Pancreas (tissue), 10 donors: ENCODE measurements around the gene GLI2. TPM values are rescaled to one million over a fixed set of nuclear protein-coding genes. Genes with fewer than 3 reads are reported as not detected.

Source experiments
- ATAC-seq, 4 donors: fragments of 200-7000 bp; cut with Tn5 transposase; one replicate each; pipeline versions ENCODE4 v1.8.0 to v1.9.1; 2020; ENCODE audit warnings: mild to moderate bottlenecking in 4 of 4, moderate library complexity in 4 of 4
- DNase-seq, 6 donors: peaks; one replicate each; pipeline ENCODE4 v3.0.0-alpha.2; 2020
- FAIRE-seq: peaks from 2 replicates; lab custom pipeline; 2012; peaks lifted over from hg19 to GRCh38; lab: Jason Lieb, UNC
- H3K27ac ChIP-seq, 4 donors: fragments of 200-600 bp; sonication (generic); 1 replicate in 3 of 4; 2 replicates in 1 of 4; pipeline versions ENCODE4 v1.5.0 to v1.8.0; 2020
- H3K27me3 ChIP-seq, 4 donors: fragments of 200-600 bp; one replicate each; pipeline ENCODE4 v1.8.0; 2021
- H3K36me3 ChIP-seq, 3 donors: fragments of 200-600 bp; sonication (generic) in 1 of 3; one replicate each; pipeline versions ENCODE4 v1.5.0 to v1.8.0; 2020 to 2021
- H3K4me1 ChIP-seq, 3 donors: fragments of 200-600 bp; one replicate each; pipeline ENCODE4 v1.8.0; 2021
- H3K4me3 ChIP-seq, 4 donors: fragments of 200-600 bp; sonication (generic) in 2 of 4; one replicate each; pipeline versions ENCODE4 v1.5.0 to v1.8.0; 2020 to 2021
- H3K9me3 ChIP-seq, 4 donors: fragments of 200-600 bp; one replicate each; pipeline ENCODE4 v1.8.0; 2021
- WGBS, 2 donors: extraction: QIAGEN DNeasy Blood & Tissue Kit; methylation state at CpG; one replicate each; pipeline ENCODE4 v1.1.7; 2013; 5-methylcytosine and 5-hydroxymethylcytosine counted together
- intact Hi-C, 3 donors: fragments of 100-400 bp; cut with DNase I; formaldehyde crosslinking; loops; one replicate each; pipeline versions ENCODE4 v1.11.1 to v1.14.2; 2022
- polyA plus RNA-seq, 2 donors: library from polyadenylated mRNA; stranded (reverse); fragments of 200-250 nt; gene quantifications; one replicate each; pipeline ENCODE4 v1.2.3, GENCODE V29; 2013
- total RNA-seq, 6 donors: library from RNA; stranded (reverse); fragmentation: NEBNext Ultra II Directional in 4 of 6; extraction: Animal tissue kit (Norgen Biotek cat#: 25700) in 4 of 6; gene quantifications; one replicate each; pipeline versions ENCODE4 v1.2.1 to v1.2.4, GENCODE V29; 2021 to 2023
- TF ChIP-seq, protein P1 (sequence below), 4 donors: fragments of 200-600 bp; sonication (generic) in 3 of 4; IDR thresholded peaks; one replicate each; pipeline versions ENCODE4 v1.5.0 to v1.8.0; 2021; ENCODE audit warnings: antibody characterized with exemption in 4 of 4
- donor health status: healthy with polysubstance abuse.
- donor health status: DM: no; HTN: no; CAD: no; lungs with moderate emphysema.
- donor health status: DM: no; HTN: no; CAD: no.
- donor health status: control.
- donor health status: control.
- donor health status: Bipolar disorder and iron deficiency.
- donor health status: DM: yes; HTN: yes; CAD: no.
- donor health status: DM: no; HTN: no; CAD: no.
- donor health status: DM: no; HTN: no; CAD: no.
- donor health status: DM: yes; HTN: yes; CAD: no.

GLI2 gene
- total and polyA plus RNA-seq, 8 donors: 0.14 to 3.2 (median 0.53) TPM

- TF ChIP-seq, protein P1, sequence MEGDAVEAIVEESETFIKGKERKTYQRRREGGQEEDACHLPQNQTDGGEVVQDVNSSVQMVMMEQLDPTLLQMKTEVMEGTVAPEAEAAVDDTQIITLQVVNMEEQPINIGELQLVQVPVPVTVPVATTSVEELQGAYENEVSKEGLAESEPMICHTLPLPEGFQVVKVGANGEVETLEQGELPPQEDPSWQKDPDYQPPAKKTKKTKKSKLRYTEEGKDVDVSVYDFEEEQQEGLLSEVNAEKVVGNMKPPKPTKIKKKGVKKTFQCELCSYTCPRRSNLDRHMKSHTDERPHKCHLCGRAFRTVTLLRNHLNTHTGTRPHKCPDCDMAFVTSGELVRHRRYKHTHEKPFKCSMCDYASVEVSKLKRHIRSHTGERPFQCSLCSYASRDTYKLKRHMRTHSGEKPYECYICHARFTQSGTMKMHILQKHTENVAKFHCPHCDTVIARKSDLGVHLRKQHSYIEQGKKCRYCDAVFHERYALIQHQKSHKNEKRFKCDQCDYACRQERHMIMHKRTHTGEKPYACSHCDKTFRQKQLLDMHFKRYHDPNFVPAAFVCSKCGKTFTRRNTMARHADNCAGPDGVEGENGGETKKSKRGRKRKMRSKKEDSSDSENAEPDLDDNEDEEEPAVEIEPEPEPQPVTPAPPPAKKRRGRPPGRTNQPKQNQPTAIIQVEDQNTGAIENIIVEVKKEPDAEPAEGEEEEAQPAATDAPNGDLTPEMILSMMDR (IDR thresholded peaks at IDR 0.05): no peak
- 85 to 91% methylated on average over 8 of the region's 8 CpGs for WGBS, 2 donors
- H3K36me3 ChIP-seq: no peaks in the 10 kb centered on the region
- ATAC-seq: no peak
- FAIRE-seq: no peak
- DNase-seq: no peak
- intact Hi-C loops: no loop called here
- H3K9me3 ChIP-seq: no peaks in the 10 kb centered on the region
- H3K4me3 ChIP-seq: no peak overlapping the region
- H3K27ac ChIP-seq: no peak overlapping the region
- no peaks in the 10 kb centered on the region for H3K4me1 ChIP-seq
- H3K27me3 ChIP-seq: no peaks in the 10 kb centered on the region
These were observed 14.8 kb upstream of the GLI2 start for GRCh38 chr2:120720746-120721375.

- no peaks in the 10 kb centered on the region for H3K9me3 ChIP-seq
- no peaks in the 10 kb centered on the region for H3K27me3 ChIP-seq
- H3K4me1 ChIP-seq: no peaks in the 10 kb centered on the region
- DNase-seq: no peak
- 44% methylated on average over 9 of the region's 9 CpGs for WGBS, 2 donors
- TF ChIP-seq, protein P1 (IDR thresholded peaks at IDR 0.05): no peak
- no peak for FAIRE-seq
- H3K36me3 ChIP-seq: no peaks in the 10 kb centered on the region
- H3K27ac ChIP-seq: no peak overlapping the region
- no peak for ATAC-seq
- no peak overlapping the region for H3K4me3 ChIP-seq
- intact Hi-C loops: no loop called here
These were observed 13.5 kb upstream of the GLI2 start for GRCh38 chr2:120722246-120722567.

DNA sequence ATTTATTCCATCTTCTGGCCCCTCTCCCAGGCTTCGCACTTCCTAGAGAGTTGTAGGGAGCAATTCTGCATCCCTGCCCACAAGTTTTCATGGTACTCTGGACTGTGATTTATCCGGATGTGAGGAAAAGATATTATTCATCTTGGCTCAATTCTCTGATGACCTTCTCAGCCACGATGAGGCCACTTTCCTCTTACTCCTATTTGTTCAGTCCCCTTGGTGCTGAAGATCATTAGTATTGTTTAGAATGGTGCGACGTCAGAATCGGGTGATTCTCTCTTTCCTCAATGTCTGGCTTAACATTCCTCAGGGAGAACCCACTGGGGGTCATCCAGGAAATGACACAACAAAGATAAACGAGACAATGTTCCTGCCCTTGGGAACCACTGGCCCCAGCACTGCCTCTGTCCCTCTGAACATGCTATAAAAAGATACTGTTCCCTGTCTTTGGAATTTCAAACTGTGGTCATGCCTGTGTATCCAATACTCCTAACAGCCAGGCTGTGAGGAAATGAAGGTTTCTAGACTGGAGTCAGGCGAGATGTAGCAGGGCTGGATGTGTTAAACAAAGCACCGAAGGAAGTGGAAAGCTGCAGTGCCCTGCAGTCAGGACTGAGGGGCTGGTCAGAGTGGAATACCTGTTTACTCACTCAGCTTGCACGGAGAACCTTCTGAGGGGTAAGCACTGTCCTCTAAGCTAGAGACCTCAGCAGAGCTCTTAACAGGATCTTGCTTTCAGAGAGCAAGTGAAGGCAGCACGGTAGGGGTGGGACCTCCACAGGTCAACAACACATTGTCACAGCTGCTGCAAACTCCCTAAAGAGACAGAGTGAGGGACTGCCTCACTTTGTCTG is 12.9 kb upstream of the GLI2 start:
- FAIRE-seq: no peak

GRCh38 chr2:120726245-120726644 is 9.4 kb upstream of the GLI2 start:
- H3K36me3 ChIP-seq: no peaks in the 10 kb centered on the region
- DNase-seq: no peak
- no peak overlapping the region for H3K27ac ChIP-seq
- no peak for FAIRE-seq
- no peaks in the 10 kb centered on the region for H3K4me1 ChIP-seq
- H3K27me3 ChIP-seq: peaks cover 0 to 7% (median 0%) of the 10 kb centered on the region in 4 donors
- ATAC-seq: no peak
- intact Hi-C loops: no loop called here
- TF ChIP-seq, protein P1 (IDR thresholded peaks at IDR 0.05): no peak
- no peaks in the 10 kb centered on the region for H3K9me3 ChIP-seq
- H3K4me3 ChIP-seq: no peak overlapping the region

More for the DNA sequence above, 12.9 kb upstream of the GLI2 start:
- no peaks in the 10 kb centered on the region for H3K27me3 ChIP-seq
- H3K27ac ChIP-seq: no peak overlapping the region
- H3K4me3 ChIP-seq: no peak overlapping the region
- H3K36me3 ChIP-seq: no peaks in the 10 kb centered on the region
- TF ChIP-seq, protein P1 (IDR thresholded peaks at IDR 0.05): no peak
- no peaks in the 10 kb centered on the region for H3K4me1 ChIP-seq
- H3K9me3 ChIP-seq: no peaks in the 10 kb centered on the region
- 29 to 30% methylated on average over 11 of the region's 11 CpGs for WGBS, 2 donors
- intact Hi-C loops: no loop called here
- ATAC-seq: no peak
- DNase-seq: no peak
